NCI-H187 (cell line): ENCODE measurements around the gene TIMM9.
"Not testable (repeated sequence)": the region's sequence is repeated elsewhere in the genome, so short reads cannot be mapped to it uniquely, and the experiment has no call there.

Experiments used
- DNase-seq, 2 experiments: peaks; one replicate each; lab custom pipeline; 2025; lab: John Stamatoyannopoulos, UW

TIMM9 gene

GRCh38 chr14:58427281-58428117 is at the start of gene TIMM9, which contains the start of gene KIAA0586:
TIMM9 (minus strand) TSS chr14:58427531; CDS start chr14:58411945, 15,586 bp downstream.
KIAA0586 (plus strand) TSS chr14:58427719; CDS start chr14:58428265, 546 bp downstream.
- DNase-seq = peak; percentile 96 to 99

GRCh38 chr14:58476320-58476719 is 49.0 kb upstream of the TIMM9 start:
- DNase-seq = no peak

- DNase-seq = no peak
These were observed 42.0 kb upstream of the TIMM9 start for GRCh38 chr14:58469309-58469708.

- no peak for DNase-seq
These were observed 40.2 kb upstream of the TIMM9 start for GRCh38 chr14:58467575-58467974.

- DNase-seq = no peak
These were observed 39.1 kb upstream of the TIMM9 start for GRCh38 chr14:58466459-58466858.

GRCh38 chr14:58465421-58465820 is 38.1 kb upstream of the TIMM9 start:
- no peak for DNase-seq

- DNase-seq = no peak
These were observed 37.3 kb upstream of the TIMM9 start for GRCh38 chr14:58464652-58465051.

- DNase-seq = no peak
These were observed 35.8 kb upstream of the TIMM9 start for GRCh38 chr14:58463147-58463546.

- no peak for DNase-seq
These were observed 33.4 kb upstream of the TIMM9 start for GRCh38 chr14:58460772-58461171.

GRCh38 chr14:58455593-58456265 is 28.4 kb upstream of the TIMM9 start:
- no peak for DNase-seq

- no peak for DNase-seq
These were observed 17.3 kb upstream of the TIMM9 start for GRCh38 chr14:58444627-58445026.

GRCh38 chr14:58439476-58439875 is 12.1 kb upstream of the TIMM9 start:
- DNase-seq = no peak

- no peak for DNase-seq
These were observed 2.8 kb upstream of the TIMM9 start for GRCh38 chr14:58430156-58430555.

GRCh38 chr14:58428118-58428683 is 870 bp upstream of the TIMM9 start:
- peak in 1 of 2 experiments; percentile 58 for DNase-seq

GRCh38 chr14:58426670-58427280 is 556 bp downstream of the TIMM9 start:
- peak; percentile 40 to 61 for DNase-seq

GRCh38 chr14:58416934-58417333 is 10.4 kb downstream of the TIMM9 start:
- not testable (repeated sequence) for DNase-seq

- no peak for DNase-seq
These were observed 11.4 kb downstream of the TIMM9 start for GRCh38 chr14:58415636-58416547.

GRCh38 chr14:58414845-58415244 is 12.5 kb downstream of the TIMM9 start:
- no peak for DNase-seq

- DNase-seq = no peak
These were observed 18.6 kb downstream of the TIMM9 start for GRCh38 chr14:58408681-58409215.

- no peak for DNase-seq
These were observed 25.7 kb downstream of the TIMM9 start for GRCh38 chr14:58401587-58401986.

GRCh38 chr14:58398895-58399294 is 28.4 kb downstream of the TIMM9 start:
- no peak for DNase-seq
